GM23338 (cell line): ENCODE results near the gene HPS3. TPM values are rescaled to one million over a fixed set of nuclear protein-coding genes. Genes with fewer than 3 reads are reported as not detected.

ENCODE experiments used
- ATAC-seq: fragments of 200-7000 bp; cut with Tn5 transposase; 3 replicates; pipeline ENCODE4 v1.9.1; 2020
- DNase-seq: peaks from one replicate; pipeline ENCODE4 v3.0.0-alpha.2; 2015; ENCODE audit warnings: low spot score
- H2AFZ ChIP-seq: fragments of 200-600 bp; sonication (generic); 2 replicates; pipeline ENCODE4 v1.8.0; 2016; ENCODE audit warnings: antibody characterized with exemption, mild to moderate bottlenecking, moderate library complexity
- H3F3A ChIP-seq: fragments of 200-600 bp; sonication (generic); replicated peaks from 2 replicates; pipeline ENCODE4 v1.8.0; 2017; ENCODE audit warnings: antibody characterized with exemption, mixed run types, low read depth
- H3K27ac ChIP-seq: fragments of 200-600 bp; sonication (generic); 2 replicates; pipeline ENCODE4 v1.6.1; 2016; ENCODE audit warnings: low read depth
- H3K27me3 ChIP-seq: fragments of 200-600 bp; sonication (generic); 2 replicates; pipeline ENCODE4 v1.8.0; 2016; ENCODE audit warnings: mild to moderate bottlenecking, mixed run types, moderate library complexity; ENCODE audit not compliant: insufficient read depth
- H3K36me3 ChIP-seq: fragments of 200-600 bp; sonication (generic); 2 replicates; pipeline ENCODE4 v1.8.0; 2016; ENCODE audit warnings: mild to moderate bottlenecking; ENCODE audit not compliant: insufficient read depth
- H3K4me1 ChIP-seq: fragments of 200-600 bp; sonication (generic); 2 replicates; pipeline ENCODE4 v1.8.0; 2016; ENCODE audit warnings: mild to moderate bottlenecking, moderate library complexity; ENCODE audit not compliant: insufficient read depth
- H3K4me2 ChIP-seq: fragments of 200-600 bp; sonication (generic); 2 replicates; pipeline ENCODE4 v1.7.1; 2017; ENCODE audit warnings: mixed run types
- H3K4me3 ChIP-seq: fragments of 200-600 bp; sonication (generic); 2 replicates; pipeline ENCODE4 v1.6.1; 2016; ENCODE audit warnings: mixed run types
- H3K79me2 ChIP-seq: fragments of 200-600 bp; sonication (generic); replicated peaks from 2 replicates; pipeline ENCODE4 v1.8.0; 2017; ENCODE audit warnings: mild to moderate bottlenecking; ENCODE audit not compliant: insufficient read depth
- H3K9me2 ChIP-seq: fragments of 200-600 bp; sonication (generic); 2 replicates; pipeline ENCODE4 v1.8.0; 2017; ENCODE audit not compliant: insufficient read depth
- H4K20me1 ChIP-seq: fragments of 200-600 bp; sonication (generic); replicated peaks from 2 replicates; pipeline ENCODE4 v1.8.0; 2017; ENCODE audit warnings: mild to moderate bottlenecking; ENCODE audit not compliant: insufficient read depth
- H3K27ac Mint-ChIP-seq: 2 replicates; pipeline ENCODE4 v1.8.0; 2020; ENCODE audit warnings: inconsistent platforms, mild to moderate bottlenecking, moderate library complexity, mixed read lengths
- H3K27me3 Mint-ChIP-seq: 3 replicates; pipeline ENCODE4 v1.8.0; 2022; ENCODE audit warnings: low read depth, mild to moderate bottlenecking, moderate library complexity, mixed read lengths, inconsistent platforms; ENCODE audit not compliant: insufficient read depth, poor library complexity
- H3K36me3 Mint-ChIP-seq: 3 replicates; pipeline ENCODE4 v1.8.0; 2021; ENCODE audit warnings: low read depth, mild to moderate bottlenecking, inconsistent platforms, moderate library complexity, mixed read lengths
- H3K4me1 Mint-ChIP-seq: 3 replicates; pipeline ENCODE4 v1.8.0; 2020; ENCODE audit warnings: mild to moderate bottlenecking, inconsistent platforms, mixed read lengths
- H3K4me3 Mint-ChIP-seq: 3 replicates; pipeline ENCODE4 v1.8.0; 2021; ENCODE audit warnings: moderate library complexity, mild to moderate bottlenecking, inconsistent platforms, mixed read lengths
- H3K9me3 Mint-ChIP-seq: 3 replicates; pipeline ENCODE4 v1.8.0; 2020; ENCODE audit warnings: moderate library complexity, mild to moderate bottlenecking, inconsistent platforms, mixed read lengths
- CREB1 ChIP-seq: fragments of 250-450 bp; sonication (Bioruptor Pico); IDR thresholded peaks from 2 replicates; pipeline ENCODE4 v1.5.0; 2020; ENCODE audit warnings: low read depth, mild to moderate bottlenecking, moderate library complexity
- ETS1 ChIP-seq: IDR thresholded peaks from 2 replicates; pipeline ENCODE4 v1.6.1; 2016; ENCODE audit warnings: antibody characterized with exemption
- EZH2 ChIP-seq: fragments of 200-600 bp; sonication (generic); IDR thresholded peaks from one replicate; pipeline ENCODE4 v1.8.0; 2017; ENCODE audit warnings: antibody characterized with exemption, mild to moderate bottlenecking, low read depth; ENCODE audit not compliant: unreplicated experiment
- EZH2phosphoT487 ChIP-seq: fragments of 200-600 bp; sonication (generic); IDR thresholded peaks from one replicate; pipeline ENCODE4 v1.8.1; 2018; ENCODE audit warnings: antibody characterized with exemption; ENCODE audit not compliant: unreplicated experiment
- NANOG ChIP-seq: IDR thresholded peaks from 2 replicates; pipeline ENCODE4 v1.6.1; 2016; ENCODE audit warnings: antibody characterized with exemption, borderline replicate concordance
- POLR2AphosphoS5 ChIP-seq: IDR thresholded peaks from 2 replicates; pipeline ENCODE4 v1.6.1; 2016; ENCODE audit warnings: antibody characterized with exemption, low read depth
- REST ChIP-seq: IDR thresholded peaks from one replicate; pipeline ENCODE4 v1.6.1; 2018; ENCODE audit warnings: antibody characterized with exemption; ENCODE audit not compliant: unreplicated experiment
- STAT1 ChIP-seq: IDR thresholded peaks from one replicate; pipeline ENCODE4 v1.6.1; 2016; ENCODE audit warnings: antibody characterized with exemption; ENCODE audit not compliant: unreplicated experiment
- ZNF114 ChIP-seq: fragments of 250-450 bp; sonication (Bioruptor Pico); IDR thresholded peaks from 2 replicates; pipeline ENCODE4 v1.5.0; 2020; ENCODE audit warnings: mild to moderate bottlenecking, moderate library complexity
- ZNF462 ChIP-seq: fragments of 250-450 bp; sonication (Bioruptor Pico); IDR thresholded peaks from 2 replicates; pipeline ENCODE4 v1.5.0; 2020; ENCODE audit warnings: mild to moderate bottlenecking, moderate library complexity
- long read RNA-seq: library from polyadenylated mRNA; unstranded; transcript quantifications from one replicate; pipeline ENCODE4 v2.0.0, GENCODE V29; 2020; ENCODE audit not compliant: unreplicated experiment
- polyA plus RNA-seq: library from polyadenylated mRNA; unstranded; fragments of >200 nt; fragmentation: Nextera tagmentation; extraction: Ambion mirVana; gene quantifications from 2 replicates; pipeline ENCODE4 v1.2.1, GENCODE V29; 2016
- total RNA-seq: library from RNA; depleted of rRNA; stranded (reverse); fragments of >200 nt; shearing (Covaris generic); gene quantifications from 2 replicates; pipeline ENCODE4 v1.2.3, GENCODE V29; 2014; rRNA removed

Gene HPS3
- 61.9 and 66.8 TPM in 2 replicates for total RNA-seq
- 40.9 and 41.7 TPM in 2 replicates for polyA plus RNA-seq
- long read RNA-seq, full-length matches to known transcripts = 5 of 16 reads
- long read RNA-seq, partial matches to known transcripts = 7 of 16 reads
- long read RNA-seq, other reads (novel, unspliced or antisense) = 4 of 16 reads

GRCh38 chr3:149129326-149130205, at the start of gene HPS3:
Gene HPS3 (plus strand): TSS chr3:149129638. CDS start chr3:149129724, 86 bp downstream.
- H3K27ac ChIP-seq = peak within 1 kb of the TSS; percentile 2; the same call in 1 of the 2 replicates
- Mint-ChIP-seq H3K4me3 (peak within 1 kb of the TSS; percentile 86), H3K4me1 (peaks cover 38% of the 10 kb centered on the region)

More at GRCh38 chr3:149129326-149130205, at the start of gene HPS3:
- peak within 1 kb of the TSS; percentile 94 for H2AFZ ChIP-seq
- Mint-ChIP-seq H3K36me3 (peaks cover 6% of the 10 kb centered on the region), H3K27ac (peak within 1 kb of the TSS; percentile 73), H3K9me3 (no peaks in the 10 kb centered on the region; the same call in 2 of the 3 replicates), H3K27me3 (peaks cover 7% of the 10 kb centered on the region)
- peaks cover 28% of the 10 kb centered on the region for H3K4me1 ChIP-seq
- peak; percentile 96 for DNase-seq
- no peaks in the 10 kb centered on the region; the same call in 1 of the 2 replicates for H3K36me3 ChIP-seq
- TF ChIP-seq STAT1 (no peak), EZH2 (no peak), ZNF114 (CRISPR knock-in tag) (peak; percentile 99), CREB1 (CRISPR knock-in tag) (peak; percentile 88), NANOG (no peak), POLR2AphosphoS5 (peak; percentile 81), ETS1 (no peak), ZNF462 (no peak), REST (no peak), EZH2phosphoT487 (no peak)
- peaks cover 3% of the 10 kb centered on the region; the same call in 1 of the 2 replicates for H3K9me2 ChIP-seq
- 0 out of 2 replicates have a peak, but pooled peaks cover 8% of the 10 kb centered on the region for H3K27me3 ChIP-seq
- ATAC-seq = peak; percentile 87
- H4K20me1 ChIP-seq = 0 out of 2 replicates have a peak, but pooled peaks cover 3% of the 10 kb centered on the region
- H3K79me2 ChIP-seq = peaks cover 48% of the 10 kb centered on the region
- peak within 1 kb of the TSS; percentile 65 for H3K4me3 ChIP-seq
- peak within 1 kb of the TSS; percentile 84 for H3K4me2 ChIP-seq
- no peaks in the 10 kb centered on the region for H3F3A ChIP-seq
